GM21825 (cell line): ENCODE data around the gene FBXL4.
A peak's percentile ranks its signal among the peaks of the same experiment; 100 is the strongest.

Experiments used
- ATAC-seq: cut with Tn5 transposase; IDR thresholded peaks from one replicate; pipeline ENCODE4 v1.9.1; 2021; ENCODE audit warnings: mild to moderate bottlenecking, moderate library complexity; ENCODE audit not compliant: unreplicated experiment

The FBXL4 gene

GRCh38 chr6:98887650-98888049, 60.1 kb downstream of the FBXL4 start:
- ATAC-seq, result no peak

DNA sequence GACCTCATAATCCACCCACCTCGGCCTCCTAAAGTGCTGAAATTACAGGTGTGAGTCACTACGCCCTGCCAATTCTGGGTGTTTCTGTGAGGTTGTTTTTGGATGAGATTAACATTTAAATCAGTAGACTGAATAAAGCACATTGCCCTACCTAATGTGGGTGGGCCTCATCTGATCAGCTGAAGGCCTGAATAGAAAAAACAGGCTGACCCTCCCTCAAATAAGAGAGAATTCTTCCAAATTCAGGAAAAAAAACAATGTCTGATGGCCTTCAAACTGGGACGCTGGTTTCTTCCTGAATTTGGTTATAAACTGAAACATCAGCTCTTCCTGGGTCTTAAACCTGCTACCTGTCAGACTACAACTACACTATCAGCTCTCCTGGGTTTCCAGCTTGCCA, 62.4 kb downstream of the FBXL4 start:
- no peak for ATAC-seq

- peak; percentile 83 for ATAC-seq
Observed at GRCh38 chr6:98880486-98880885, 67.3 kb downstream of the FBXL4 start.

DNA sequence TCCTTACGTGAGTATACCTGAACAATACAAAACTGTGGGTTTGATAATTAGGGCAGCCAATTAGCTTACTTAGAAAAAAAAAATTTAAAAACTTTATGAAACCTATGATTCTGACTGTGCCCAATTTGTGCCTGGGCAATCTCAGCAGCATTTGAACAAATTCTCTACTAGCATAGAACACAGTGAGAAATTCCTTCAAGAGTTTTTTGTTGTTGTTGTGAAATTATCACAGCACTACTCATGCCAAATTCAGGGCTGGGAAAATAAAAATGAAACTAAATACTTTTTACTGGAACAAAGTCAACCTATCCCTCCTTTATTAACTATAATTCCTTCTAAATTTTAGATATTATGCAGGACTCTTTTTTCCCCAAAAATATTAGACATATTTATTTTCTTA, 70.5 kb downstream of the FBXL4 start:
- no peak for ATAC-seq

DNA sequence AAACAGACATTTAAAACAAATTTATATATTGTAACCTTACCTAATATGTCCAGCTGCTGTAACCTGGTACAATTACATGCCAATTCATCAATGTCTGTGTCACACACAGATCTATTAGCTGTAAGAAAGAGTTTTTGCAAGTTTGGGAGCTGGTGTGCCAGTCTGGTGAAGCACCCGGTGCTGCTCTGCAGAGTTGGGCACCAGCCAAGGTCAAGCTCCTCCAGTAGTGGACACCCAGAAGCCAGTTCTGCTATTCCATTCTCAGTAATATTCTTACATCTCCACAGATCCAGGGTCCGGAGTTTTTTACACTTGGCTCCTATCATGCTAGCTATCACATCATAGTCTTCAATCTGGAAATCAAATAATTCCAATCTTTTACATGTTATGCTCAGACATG, 72.4 kb downstream of the FBXL4 start:
- ATAC-seq, result no peak

GRCh38 chr6:98871821-98872220, 75.9 kb downstream of the FBXL4 start:
- ATAC-seq, result no peak

DNA sequence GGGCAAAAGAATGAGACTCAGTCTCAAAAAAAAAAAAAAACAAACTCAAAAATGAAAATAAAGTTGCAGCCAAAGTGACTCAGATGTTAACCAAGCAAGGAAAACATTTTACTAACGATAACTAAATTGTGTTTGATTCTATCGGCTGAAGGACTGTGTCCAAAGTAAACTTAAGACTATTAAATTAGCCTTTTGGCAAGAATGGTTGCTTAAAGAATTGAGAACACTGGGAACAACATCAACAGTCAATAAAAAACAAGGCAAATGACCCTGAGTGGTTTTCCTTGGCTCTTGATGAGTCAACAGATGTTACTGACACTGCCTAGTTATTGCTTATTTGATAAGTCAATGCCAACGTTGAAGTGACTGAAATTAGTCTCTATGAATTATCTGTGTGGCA, 76.7 kb downstream of the FBXL4 start:
- no peak for ATAC-seq

GRCh38 chr6:98864497-98864896, 83.2 kb downstream of the FBXL4 start:
- ATAC-seq, result no peak

GRCh38 chr6:98848539-98849242, 99.1 kb downstream of the FBXL4 start:
- no peak for ATAC-seq

DNA sequence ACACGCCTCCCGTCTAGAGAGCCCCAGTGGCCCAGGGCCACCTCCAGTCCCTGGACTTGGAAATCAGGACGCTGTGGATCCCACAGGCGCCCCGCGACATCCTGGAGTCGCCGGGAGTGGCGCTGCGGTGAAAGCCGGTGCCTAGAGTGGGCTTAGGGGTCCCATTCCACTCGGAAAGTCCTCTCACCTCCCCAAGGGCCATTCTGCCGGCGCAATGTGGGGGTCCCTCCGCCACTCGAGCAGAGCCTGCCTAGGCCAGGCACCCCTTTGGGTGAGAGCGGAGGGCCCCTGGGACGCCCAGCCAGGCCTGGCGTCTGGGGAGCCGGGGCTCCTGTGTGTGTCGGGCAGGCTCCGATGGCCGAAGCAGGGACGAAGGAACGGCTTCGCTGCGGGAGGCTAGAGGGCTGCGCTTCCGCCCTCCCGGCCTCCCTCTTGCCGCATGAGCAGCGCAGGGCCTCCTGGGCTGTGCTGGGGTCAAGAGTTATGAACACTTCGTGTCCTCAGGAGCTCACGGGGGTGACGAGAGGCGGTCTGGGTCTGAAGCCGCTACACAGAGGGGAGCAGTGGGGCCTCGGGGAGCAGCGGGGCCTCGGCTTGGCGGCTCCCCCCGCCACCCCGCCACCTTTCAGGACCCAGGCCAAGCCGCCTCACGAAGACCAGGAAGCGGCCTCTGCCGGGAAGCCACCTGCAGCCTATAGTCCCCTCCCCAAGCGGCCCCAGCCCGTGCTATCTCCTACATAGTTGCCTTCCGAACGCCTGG, 99.8 kb downstream of the FBXL4 start:
- peak; percentile 62 for ATAC-seq

DNA sequence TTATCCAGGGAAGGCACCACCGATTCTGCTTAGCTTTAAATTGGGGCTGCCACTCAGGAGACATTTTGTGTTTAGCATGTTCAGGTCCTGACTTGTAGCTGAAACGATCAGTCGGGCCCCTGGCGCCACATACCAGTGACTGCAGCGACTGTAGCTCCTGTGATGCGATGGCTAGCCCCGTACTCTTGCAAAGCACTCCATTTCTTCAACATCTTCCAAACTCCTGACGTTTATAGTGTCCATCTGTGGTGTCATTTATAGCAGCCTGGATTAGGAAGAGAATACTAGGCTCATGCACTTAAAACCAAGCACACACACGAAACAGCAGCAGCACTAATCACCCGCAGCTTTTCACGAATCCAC, 100.3 kb downstream of the FBXL4 start:
- ATAC-seq, result no peak

DNA sequence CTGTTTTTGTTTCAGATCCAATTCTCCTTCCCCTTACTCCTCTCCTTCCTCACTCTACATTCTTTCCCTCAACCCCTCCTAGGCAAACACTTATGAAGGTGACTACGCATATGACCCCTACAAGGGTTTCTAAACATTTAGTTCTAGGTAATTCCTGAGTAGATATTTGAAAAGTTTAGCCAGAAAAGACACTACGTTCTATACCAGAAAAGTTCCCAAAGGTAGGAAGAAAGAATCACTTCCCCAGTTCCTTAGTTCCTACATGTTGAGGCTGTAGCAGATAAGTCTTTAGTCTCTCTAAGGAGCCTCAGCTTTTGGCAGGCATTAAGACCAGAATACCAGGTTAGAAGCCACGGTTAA, 101.7 kb downstream of the FBXL4 start:
- ATAC-seq, result no peak

- ATAC-seq, result peak; percentile 60
Observed at GRCh38 chr6:98845211-98846020, 102.3 kb downstream of the FBXL4 start.

DNA sequence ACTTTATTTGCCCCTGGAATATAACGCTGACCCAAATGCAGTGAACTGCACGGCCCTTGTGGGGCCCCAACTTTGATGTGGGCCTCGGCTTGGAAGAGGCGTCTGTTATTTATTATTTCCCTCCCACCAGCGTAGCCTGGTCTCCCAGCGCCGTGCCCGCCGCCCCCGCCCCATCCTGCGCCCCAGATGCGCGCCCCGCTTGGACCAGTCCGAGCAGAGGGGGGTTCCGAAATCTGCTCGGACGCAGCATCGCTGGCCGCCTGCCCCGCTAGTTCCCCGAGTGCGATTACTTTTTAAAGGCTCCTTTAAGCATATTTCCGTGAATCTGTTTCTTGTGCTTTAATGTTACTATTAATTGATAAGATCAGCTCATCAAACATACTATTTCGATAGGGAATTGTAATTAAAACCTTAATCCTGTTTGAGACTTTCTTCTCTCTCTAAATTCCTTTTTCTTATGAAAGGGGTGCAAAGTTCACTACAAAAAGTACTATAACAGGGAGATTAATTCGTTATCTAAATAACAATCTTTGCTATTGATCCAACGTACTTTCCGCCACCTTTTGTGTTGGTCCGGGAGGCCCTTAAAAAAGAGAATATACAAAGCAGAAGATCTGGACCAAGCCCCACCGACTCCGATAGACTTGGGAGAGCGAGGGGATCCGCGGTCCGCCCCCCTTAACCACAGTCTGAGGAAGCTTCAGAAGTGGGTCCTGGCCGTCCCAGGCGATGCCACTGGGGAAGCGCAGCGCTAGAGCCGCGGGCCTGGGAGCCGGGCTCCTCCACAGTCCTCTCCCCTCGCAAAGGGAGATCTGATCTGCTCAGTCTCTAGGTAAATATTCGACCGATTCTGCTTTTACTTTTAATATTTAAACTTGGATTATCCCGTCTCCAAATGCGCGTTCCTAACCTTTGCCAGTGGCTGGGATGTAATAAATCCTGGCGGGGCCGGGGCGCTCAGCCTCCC, 103.2 kb downstream of the FBXL4 start:
- no peak for ATAC-seq

DNA sequence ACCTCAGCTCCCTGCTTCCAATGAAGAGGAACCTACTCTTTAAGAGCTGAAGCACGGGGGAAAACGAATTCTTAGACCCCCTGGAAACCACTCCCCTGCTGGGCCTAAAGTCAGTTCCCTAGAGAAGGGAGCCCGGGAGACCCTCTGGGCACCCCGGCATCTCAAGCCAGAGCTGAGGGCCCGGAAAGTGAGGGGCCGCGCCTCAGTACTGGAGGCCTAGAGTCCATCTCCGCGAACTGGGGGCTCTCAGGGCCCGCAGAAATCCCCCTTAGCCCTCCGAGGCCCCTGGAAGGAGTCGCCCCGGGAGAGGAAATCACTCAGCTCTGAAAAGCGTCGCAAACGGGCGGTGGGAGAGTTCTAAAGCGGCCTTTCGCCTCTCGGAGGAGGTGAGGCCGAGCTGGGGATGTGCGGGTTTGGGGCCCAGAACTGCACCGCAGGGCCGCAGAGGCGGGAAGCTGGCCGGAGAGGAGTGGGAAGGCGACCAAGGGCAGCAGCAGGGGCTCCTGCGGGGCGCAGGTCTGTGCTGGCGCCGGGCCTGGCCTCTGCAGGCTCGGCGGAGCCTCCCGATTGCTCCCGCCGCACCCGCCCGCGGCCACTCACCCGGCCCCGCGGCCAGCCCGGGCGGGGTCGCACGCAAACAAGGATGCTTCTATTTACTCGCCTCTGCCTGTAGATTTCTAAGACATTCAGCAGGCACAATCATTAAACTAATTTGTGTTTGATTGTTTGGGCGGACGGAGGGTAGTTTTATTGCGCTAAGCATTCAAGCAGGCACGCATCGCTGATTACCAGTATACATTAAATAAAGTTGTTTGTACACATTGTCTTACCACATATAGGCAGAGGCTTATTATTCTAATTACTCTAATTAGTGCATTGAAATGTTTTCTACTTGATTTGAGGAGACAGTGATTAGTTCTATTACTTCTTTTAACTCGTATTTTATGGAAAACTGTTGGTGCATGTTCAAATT, 104.2 kb downstream of the FBXL4 start:
- no peak for ATAC-seq

- ATAC-seq, result no peak
Observed at GRCh38 chr6:98842342-98843180, 105.2 kb downstream of the FBXL4 start.

DNA sequence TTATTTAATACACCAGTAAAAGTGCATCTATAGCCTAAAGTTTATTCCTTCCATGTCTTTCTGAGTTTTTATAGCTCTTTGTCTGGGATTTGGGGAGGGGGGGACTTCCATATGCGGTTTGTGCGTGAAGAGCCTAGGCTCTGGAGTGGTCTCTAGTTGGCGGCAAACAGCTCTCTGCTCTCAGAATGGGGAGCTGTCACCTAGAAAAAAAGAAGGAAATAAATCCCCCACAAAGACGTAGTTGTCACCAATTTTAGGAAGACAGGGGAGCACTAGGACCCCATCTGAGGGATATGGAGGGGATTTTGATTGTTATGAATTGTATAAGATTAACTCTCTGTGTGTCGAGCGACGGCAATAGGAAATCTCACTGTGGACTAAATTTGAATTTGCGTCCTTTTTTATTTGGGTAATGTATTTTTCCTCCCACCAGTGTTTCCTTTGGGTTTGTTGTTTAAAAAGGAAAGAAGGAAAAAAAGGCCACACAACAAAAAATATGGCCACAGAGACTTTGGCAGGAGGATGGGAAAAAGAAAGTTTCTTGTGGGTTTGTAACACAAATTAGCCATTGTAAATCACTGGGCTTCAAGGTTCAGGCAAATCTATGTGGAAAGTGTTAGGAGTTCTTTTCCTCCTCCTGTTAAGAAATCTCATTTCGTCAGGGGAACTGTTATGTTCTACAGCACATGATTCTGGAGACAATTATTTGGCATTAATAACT, 106.0 kb downstream of the FBXL4 start:
- no peak for ATAC-seq

DNA sequence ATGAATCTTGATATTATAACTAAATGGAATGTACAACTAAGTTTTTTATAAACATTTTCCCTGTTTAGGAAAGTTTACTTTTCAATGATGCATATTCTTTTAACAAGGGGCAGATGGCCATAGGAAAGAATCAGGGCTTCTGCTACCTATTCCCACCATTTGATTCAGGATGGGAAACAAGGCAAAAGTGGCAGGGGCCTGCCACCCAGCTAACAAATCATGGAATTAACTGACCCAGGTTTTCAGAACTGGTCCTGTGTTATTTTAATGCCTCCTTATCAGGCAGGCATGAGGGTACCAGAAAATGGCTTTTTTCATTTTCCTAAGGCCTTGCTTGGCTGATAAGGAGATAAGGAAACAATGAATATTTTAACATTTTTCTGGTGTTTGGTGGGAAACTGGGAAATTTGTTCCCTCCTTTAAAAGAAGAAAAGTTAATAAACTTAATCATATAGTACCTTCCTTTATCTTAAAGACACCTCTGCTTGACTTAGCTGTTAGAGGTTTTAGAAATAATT, 106.7 kb downstream of the FBXL4 start:
- no peak for ATAC-seq
